ENCODE results near the gene SLC13A5.

- TF ChIP-seq CTCF (IDR thresholded peaks at IDR 0.05) (no peak), POLR2AphosphoS5 (IDR thresholded peaks at IDR 0.05) (no peak)
These were observed 44.6 kb upstream of the SLC13A5 start for GRCh38 chr17:6757747-6758146.

All from transverse colon (tissue), 4 donors.